AG09319 (cell line): ENCODE results near the gene DNMT3L.

ENCODE experiments used
- DNase-seq: peaks from one replicate; pipeline ENCODE4 v3.0.0-alpha.2; 2010; ENCODE audit warnings: low read depth; ENCODE audit errors: extremely low read depth
- CTCF ChIP-seq: IDR thresholded peaks from 2 replicates; pipeline ENCODE4 v1.5.1; 2011; ENCODE audit warnings: low read depth, mild to moderate bottlenecking, inconsistent platforms, low read length, moderate library complexity

The DNMT3L gene

GRCh38 chr21:44281801-44282200 is 20.1 kb upstream of the DNMT3L start:
- TF ChIP-seq CTCF = no peak

DNA sequence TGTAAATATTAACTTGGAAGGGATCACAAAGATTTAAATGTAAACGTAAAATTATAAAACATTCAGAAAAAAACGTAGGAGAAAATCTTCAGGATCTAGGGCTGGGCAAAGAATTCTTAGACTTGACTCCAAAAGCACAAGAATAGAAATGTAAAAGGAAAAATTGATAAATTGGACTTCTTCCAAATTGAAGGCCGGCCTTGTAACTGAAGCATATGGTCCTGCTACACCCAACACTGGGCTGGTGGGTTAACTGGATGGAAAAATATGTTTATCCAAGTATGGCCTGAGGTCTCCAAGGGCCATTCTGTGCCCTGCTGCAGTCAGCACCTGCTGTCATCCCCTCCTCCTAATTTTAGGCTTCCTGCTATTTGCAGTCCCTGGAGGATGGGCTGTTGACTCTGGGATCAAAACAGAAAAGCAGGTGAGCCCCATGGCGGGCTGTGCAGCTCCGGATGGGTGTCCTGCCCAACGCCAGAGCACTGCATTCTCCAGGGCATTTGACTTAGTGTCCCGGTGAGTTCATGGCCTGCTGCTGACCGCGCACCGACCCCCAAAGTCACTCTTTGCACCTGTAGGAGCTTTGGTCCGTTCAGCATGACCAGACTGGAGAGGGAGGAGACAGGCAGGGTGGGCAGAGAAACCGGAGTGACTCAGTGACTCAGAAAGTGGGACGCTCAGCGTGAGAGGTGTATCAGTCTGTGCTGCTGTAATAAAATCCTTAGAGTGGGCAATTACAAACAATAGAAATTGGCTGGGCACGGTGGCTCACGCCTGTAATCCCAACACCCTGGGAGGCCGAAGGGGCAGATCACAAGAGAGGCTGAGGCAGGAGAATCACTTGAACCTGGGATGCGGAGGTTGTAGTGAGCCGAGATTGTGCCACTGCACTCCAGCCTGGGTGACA is 17.9 kb upstream of the DNMT3L start:
- TF ChIP-seq CTCF = no peak
- no peak for DNase-seq

More at GRCh38 chr21:44281801-44282200, 20.1 kb upstream of the DNMT3L start:
- DNase-seq = no peak

DNA sequence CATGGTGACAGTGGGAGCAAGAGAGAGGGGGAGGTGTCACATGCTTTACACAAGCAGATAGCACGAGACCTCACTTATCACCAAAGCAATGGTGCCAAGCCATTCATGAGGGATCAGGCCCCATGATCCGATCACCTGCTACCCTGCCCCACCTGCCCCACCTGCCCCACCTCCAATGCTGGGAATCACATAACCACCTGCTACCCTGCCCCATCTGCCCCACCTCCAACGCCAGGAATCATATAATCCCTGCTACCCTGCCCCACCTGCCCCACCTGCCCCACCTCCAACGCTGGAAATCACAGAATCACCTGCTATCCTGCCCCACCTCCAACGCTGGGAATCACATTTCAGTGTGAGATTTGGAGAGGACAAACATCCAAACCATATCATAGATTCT is 13.3 kb upstream of the DNMT3L start:
- no peak for TF ChIP-seq CTCF
- DNase-seq = no peak

- TF ChIP-seq CTCF = no peak
- DNase-seq = no peak
Measured at GRCh38 chr21:44273046-44273445, 11.3 kb upstream of the DNMT3L start.

DNA sequence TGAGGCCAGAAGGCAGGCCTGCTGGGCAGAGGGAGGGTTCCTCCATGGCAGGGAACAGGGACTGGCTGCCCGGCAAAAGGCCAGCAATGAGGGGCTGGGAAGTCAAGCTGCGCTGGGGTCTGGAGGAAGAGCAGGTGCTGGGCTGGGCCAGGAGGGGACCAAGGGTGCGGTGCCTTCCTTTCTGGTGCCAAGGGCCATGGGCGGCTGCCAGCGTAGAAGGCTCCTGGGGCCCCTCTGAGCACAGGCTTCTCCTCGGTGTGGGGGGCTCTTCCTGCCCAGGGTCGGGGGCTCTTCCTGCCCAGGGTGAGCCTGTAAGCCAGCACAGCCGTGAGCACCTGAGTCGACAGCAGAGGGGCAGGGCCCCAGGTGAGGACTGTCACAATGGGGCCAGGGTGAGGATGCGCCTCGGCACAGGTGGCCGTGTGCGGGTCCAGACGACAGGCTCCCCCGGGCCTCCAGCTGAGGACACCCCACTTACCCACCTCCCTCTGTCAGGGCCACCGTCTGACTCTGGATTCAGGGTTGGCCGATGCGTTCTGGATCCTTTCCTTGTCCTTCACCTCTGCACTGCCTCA is 10.7 kb upstream of the DNMT3L start:
- no peak for TF ChIP-seq CTCF
- no peak for DNase-seq

DNA sequence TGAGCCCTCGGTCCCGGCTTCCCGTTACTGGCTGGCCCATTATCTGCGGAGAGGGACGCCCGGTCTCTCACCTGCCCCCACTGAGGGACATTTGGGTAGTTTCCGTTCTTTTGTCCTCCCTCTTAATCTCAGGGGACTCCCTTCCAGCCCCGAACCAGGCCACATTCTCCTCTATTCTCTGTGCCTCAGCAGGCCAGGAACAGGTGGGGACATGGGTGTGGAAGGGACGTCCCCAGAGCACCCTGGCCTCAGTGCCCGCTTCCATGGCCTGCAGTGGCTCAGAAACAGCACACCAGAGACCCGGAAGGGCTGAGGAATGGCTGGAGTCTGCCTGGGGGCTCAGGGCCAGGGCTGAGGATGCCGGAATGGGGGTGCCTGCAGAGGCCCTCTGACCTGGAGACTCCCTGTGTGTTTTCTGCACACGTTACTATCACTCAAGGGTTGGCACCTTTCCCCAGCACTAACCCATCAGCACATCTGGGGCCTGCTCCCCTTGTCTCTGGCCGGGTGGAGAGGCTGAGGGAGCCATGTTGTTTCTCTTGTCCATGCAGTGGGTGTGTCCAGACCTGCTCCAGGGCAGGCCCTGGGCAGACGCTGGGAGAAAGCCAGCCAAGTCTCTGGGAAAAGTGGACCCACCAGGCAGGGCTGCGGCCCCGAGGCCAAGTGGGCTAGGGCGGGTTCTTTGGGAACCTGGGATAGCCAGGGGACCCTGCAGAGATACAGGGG is 10.0 kb upstream of the DNMT3L start:
- DNase-seq = no peak
- no peak for TF ChIP-seq CTCF

DNA sequence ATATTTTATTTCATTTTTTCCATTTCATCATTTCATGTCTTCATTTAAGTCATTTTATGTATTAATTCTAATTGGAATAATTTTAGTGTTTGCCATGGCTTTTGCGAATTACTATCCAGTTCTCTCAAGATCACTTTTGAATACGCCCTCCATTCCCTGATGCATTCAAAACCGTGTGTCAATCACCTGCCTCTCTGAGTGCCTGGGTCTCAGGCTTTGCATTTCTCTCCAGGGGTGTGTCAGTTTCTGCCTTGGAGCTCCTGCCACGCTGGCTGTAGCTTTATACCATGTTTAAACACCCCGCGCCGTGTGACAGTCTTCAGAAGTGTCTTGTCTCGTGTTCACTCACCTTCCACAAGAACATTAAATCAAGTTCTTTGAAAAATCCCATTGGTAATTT is 7.4 kb upstream of the DNMT3L start:
- DNase-seq = no peak
- TF ChIP-seq CTCF = no peak
